Measurements from ENCODE around the gene DHFR2. TPM values are rescaled to one million over a fixed set of nuclear protein-coding genes. Genes with fewer than 3 reads are reported as not detected.
"Not testable (repeated sequence)": the region's sequence is repeated elsewhere in the genome, so short reads cannot be mapped to it uniquely, and the experiment has no call there.

DHFR2 gene
- total RNA-seq, 2 experiments from 2014 or later: 7.7 to 9.6 TPM

DNA sequence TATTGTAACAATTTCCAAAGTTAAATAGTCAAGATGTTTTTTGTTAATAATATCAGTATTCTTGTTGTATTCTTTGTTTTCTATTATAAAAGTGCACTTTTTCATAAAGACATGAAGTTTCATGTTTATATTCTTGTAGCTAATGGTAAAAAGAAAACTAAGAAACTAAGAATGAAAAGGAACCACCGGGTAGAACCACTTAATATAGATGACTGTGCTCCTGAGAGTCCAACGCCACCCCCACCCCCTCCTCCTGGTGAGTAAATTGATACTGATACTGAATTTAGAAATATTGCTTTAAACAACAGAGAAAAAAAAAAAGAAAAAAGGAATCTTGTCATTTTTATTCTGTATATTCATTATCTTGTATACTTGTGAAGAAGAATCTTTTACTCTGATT, 13.4 kb downstream of the DHFR2 start:
- Mint-ChIP-seq H3K4me1 (peaks cover 2% of the 10 kb centered on the region), H3K4me3 (no peak overlapping the region), H3K9me3 (no peaks in the 10 kb centered on the region), H3K27me3 (no peaks in the 10 kb centered on the region), H3K27ac (no peak overlapping the region), H3K36me3 (peaks cover 11% of the 10 kb centered on the region)
- ATAC-seq (ENCODE audit: low read depth) (no peak), DNase-seq (no peak)
- POLR2A ChIA-PET: no interaction called here

DNA sequence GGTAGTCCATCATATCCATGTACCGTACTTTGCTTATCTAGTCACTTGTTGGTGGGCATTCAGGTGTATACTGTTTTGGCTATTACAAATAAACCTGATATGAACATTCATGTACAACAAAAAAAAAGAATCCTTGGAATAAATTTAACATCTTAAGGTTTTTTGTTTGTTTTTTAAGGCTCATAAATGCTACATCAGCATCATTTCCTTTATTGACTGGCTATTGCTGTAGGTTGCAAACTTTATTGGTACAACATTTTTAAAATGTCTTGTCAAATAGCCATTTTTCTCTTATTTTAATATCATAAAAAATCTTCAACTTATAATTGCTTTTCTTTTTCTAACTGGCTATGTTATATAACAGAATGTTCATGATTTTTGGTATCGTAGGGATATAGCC, 16.2 kb downstream of the DHFR2 start:
- no peak for DNase-seq
- H3K27ac Mint-ChIP-seq: no peak overlapping the region
- H3K4me1 Mint-ChIP-seq: no peaks in the 10 kb centered on the region
- H3K4me3 Mint-ChIP-seq: no peak overlapping the region
- POLR2A ChIA-PET: no interaction called here
- no peak for ATAC-seq (ENCODE audit: low read depth)
- H3K27me3 Mint-ChIP-seq: no peaks in the 10 kb centered on the region
- peaks cover 12% of the 10 kb centered on the region for H3K36me3 Mint-ChIP-seq
- peaks cover 2% of the 10 kb centered on the region for H3K9me3 Mint-ChIP-seq

DNA sequence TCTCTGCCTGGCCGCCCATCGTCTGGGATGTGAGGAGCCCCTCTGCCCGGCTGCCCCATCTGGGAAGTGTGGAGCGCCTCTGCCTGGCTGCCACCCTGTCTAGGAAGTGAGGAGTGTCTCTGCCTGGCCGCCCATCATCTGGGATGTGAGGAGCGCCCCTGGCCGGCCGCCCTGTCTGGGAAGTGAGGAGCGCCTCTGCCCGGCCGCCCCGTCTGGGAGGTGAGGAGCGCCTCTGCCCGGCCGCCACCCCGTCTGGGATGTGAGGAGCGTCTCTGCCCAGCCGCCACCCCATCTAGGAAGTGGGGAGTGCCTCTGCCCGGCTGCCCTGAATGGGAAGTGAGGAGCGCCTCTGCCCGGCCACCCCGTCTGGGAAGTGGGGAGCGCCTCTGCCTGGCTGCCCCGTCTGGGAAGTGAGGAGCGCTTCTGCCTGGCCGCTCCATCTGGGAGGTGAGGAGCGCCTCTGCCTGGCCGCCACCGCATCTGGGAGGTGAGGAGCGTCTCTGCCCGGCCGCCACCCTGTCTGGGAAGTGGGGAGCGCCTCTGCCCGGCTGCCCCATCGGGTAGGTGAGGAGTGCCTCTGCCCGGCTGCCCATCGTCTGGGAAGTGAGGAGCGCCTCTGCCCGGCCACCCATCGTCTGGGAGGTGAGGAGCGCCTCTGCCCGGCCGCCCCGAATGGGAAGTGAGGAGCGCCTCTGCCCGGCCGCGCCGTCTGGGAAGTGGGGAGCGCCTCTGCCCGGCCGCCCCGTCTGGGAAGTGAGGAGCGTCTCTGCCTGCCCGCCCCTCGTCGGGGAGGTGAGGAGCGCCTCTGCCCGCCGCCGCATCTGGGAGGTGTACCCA, 18.4 kb downstream of the DHFR2 start:
- H3K36me3 Mint-ChIP-seq: peaks cover 12% of the 10 kb centered on the region
- H3K4me1 Mint-ChIP-seq; POLR2A ChIA-PET; H3K9me3 Mint-ChIP-seq; H3K4me3 Mint-ChIP-seq; H3K27ac Mint-ChIP-seq; ATAC-seq (ENCODE audit: low read depth); DNase-seq; H3K27me3 Mint-ChIP-seq: not testable (repeated sequence)

DNA sequence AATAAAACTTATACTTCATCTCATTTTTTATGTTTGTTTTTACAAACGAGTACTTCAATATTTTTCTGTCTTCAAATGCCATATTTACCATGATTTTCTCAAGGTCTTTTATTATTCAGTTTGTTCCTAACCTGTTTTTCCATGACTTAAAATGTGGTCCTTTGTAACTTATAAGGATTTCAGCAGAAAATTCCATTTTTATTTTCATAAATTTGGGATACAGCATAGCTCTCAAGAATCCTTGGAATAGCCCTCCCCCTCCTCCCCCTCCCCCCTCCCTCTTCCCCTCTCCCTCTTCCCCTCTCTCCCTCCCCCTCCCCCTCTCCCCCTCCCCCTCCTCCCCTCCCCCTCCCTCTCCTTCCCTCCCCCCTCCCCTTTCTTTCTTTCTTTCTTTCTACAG, 19.4 kb downstream of the DHFR2 start:
- no peak for DNase-seq
- ATAC-seq (ENCODE audit: low read depth): no peak
- no peak overlapping the region for H3K27ac Mint-ChIP-seq
- POLR2A ChIA-PET: no interaction called here
- no peaks in the 10 kb centered on the region for H3K4me1 Mint-ChIP-seq
- H3K27me3 Mint-ChIP-seq: no peaks in the 10 kb centered on the region
- H3K36me3 Mint-ChIP-seq: peaks cover 12% of the 10 kb centered on the region
- H3K9me3 Mint-ChIP-seq: peaks cover 2% of the 10 kb centered on the region
- H3K4me3 Mint-ChIP-seq: no peak overlapping the region

DNA sequence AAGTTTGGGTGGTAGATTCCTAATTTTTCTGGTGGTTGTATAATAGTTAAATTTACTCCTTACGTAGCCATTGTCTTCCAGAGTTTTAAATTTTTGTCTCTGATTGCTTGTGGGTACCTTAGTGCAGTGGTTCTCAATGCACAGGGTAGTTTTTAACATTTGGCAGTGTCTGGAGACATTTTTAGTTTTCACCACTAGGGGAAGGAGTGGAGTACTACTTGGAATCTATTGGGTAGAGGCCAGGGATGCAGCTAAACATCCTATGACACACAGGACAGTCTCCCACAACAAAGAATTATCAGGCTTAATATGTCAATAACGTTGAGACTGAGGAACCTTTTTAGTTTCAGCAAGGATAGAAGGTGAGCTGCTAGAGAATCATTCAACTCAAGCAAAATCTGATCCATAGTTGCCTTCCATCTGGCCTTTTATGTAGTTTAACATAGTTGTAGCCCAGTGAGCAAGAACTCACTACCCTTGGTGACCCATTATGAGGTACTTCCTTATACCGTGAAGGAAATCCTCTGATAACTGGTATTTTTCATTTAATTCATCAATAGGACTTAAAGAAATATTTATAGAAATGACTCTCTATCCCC, 25.7 kb downstream of the DHFR2 start:
- H3K36me3 Mint-ChIP-seq: no peaks in the 10 kb centered on the region
- no peaks in the 10 kb centered on the region for H3K4me1 Mint-ChIP-seq
- ATAC-seq (ENCODE audit: low read depth) (no peak), DNase-seq (no peak)
- H3K4me3 Mint-ChIP-seq: no peak overlapping the region
- no peaks in the 10 kb centered on the region for H3K27me3 Mint-ChIP-seq
- H3K27ac Mint-ChIP-seq: no peak overlapping the region
- H3K9me3 Mint-ChIP-seq: no peaks in the 10 kb centered on the region
- POLR2A ChIA-PET: no interaction called here

DNA sequence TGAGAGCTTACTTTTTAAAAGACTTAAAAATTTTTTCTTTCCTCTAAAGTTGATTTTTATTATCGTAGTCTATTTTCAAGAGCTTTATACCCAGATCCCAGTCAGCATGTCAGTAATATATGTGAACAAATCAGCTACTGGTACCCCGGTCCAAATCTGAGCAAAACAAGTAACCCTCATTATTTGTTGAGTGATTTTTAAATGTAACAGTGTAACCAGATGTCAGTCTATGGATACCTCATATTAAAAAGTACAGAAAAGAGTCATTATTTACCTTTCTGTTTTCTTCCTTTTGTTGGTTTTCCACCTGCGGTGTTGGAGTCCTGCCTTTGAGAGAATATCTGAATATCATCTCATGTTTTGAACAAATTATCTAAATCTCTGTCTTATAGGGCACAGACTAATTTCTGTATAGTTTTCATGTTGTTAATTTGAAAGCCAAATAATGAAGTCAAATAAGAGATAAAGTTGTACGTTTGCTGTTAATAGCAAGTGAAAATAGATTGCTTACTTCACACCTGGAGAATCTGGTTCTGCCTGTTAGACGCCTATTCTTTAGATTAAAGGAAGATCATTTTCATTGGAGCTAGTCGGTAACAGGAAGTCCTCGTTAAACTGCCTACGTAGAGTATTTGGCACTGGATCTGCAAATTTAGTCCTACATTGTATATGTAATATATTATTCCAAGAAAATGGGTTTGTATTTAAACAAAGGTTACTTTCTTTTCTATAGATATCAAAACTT, 34.5 kb downstream of the DHFR2 start, which contains the start of gene STX19:
STX19 (minus strand) TSS at position 505 of the 745 bp plus-strand sequence. CDS start 13,328 bp downstream, outside the sequence.
- no peak within 1 kb of the TSS for H3K27ac Mint-ChIP-seq
- H3K27me3 Mint-ChIP-seq: no peaks in the 10 kb centered on the region
- POLR2A ChIA-PET: no interaction called here
- peaks cover 2% of the 10 kb centered on the region for H3K4me1 Mint-ChIP-seq
- no peak within 1 kb of the TSS for H3K4me3 Mint-ChIP-seq
- no peaks in the 10 kb centered on the region for H3K36me3 Mint-ChIP-seq
- DNase-seq (no peak), ATAC-seq (ENCODE audit: low read depth) (no peak)
- no peaks in the 10 kb centered on the region for H3K9me3 Mint-ChIP-seq

DNA sequence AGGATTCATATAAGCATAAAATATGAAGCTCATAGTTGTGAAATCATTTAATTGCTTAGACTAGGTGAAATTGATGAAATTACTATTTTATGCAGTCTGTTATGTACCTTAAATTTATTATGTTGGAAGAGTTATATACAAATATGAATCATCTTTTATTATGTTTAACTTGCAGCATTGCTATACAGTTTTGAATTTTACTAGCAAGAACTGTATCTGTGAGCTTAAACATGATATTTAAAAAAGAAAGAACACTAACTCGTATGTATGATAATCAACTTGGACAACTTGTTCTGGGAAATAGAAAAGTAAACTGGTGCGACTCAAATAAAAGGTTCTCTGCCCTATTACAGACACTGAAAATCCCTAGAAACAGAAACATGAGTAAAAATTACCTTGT, 36.1 kb downstream of the DHFR2 start:
- Mint-ChIP-seq H3K4me1 (peaks cover 2% of the 10 kb centered on the region), H3K36me3 (no peaks in the 10 kb centered on the region), H3K27me3 (no peaks in the 10 kb centered on the region), H3K9me3 (no peaks in the 10 kb centered on the region), H3K27ac (no peak overlapping the region), H3K4me3 (no peak overlapping the region)
- DNase-seq: no peak
- POLR2A ChIA-PET: no interaction called here
- ATAC-seq (ENCODE audit: low read depth): no peak

DNA sequence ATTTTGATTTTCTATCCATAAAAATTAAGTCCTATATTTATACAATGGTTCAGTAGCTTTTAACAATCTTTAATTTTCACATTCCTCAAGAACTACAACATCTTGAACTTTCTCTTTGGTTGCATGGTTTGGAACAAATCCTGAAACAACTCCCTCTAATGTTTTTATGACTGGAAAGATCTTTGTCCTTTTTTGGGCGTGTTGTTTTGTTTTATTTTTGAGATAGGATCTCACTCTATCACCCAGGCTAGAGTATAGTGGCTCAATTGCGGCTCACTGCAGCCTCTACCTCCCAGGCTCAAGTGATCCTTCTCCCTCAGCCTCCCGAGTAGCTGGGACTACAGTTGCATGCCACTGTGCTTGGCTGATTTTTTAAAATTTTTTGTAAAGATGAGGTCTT, 38.3 kb downstream of the DHFR2 start:
- Mint-ChIP-seq H3K4me3 (no peak overlapping the region), H3K4me1 (peaks cover 2% of the 10 kb centered on the region), H3K9me3 (no peaks in the 10 kb centered on the region), H3K36me3 (no peaks in the 10 kb centered on the region), H3K27ac (no peak overlapping the region), H3K27me3 (no peaks in the 10 kb centered on the region)
- DNase-seq: no peak
- no peak for ATAC-seq (ENCODE audit: low read depth)
- POLR2A ChIA-PET: no interaction called here

DNA sequence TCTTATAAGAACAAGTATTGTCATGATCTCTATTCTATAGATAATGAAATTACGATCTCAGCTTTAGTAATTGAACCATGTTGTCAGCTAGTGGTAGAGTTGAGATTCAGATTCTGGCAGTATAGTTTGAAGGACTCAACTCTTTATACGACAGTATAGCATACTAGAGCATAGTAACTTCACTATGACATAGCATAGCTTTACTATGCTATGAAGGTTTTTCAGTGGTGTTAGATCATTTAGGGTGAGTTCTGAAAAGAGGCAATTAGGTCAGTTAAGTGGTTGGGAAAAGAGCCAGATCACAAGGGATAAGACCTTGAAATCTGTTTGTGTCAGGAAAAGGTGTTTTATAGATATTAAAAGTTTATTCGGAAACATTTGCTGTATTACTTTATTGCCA, 42.4 kb downstream of the DHFR2 start:
- POLR2A ChIA-PET: no interaction called here
- H3K36me3 Mint-ChIP-seq: peaks cover 3% of the 10 kb centered on the region
- DNase-seq (no peak), ATAC-seq (ENCODE audit: low read depth) (no peak)
- peaks cover 2% of the 10 kb centered on the region for H3K4me1 Mint-ChIP-seq
- H3K9me3 Mint-ChIP-seq: no peaks in the 10 kb centered on the region
- no peaks in the 10 kb centered on the region for H3K27me3 Mint-ChIP-seq
- no peak overlapping the region for H3K27ac Mint-ChIP-seq
- no peak overlapping the region for H3K4me3 Mint-ChIP-seq

DNA sequence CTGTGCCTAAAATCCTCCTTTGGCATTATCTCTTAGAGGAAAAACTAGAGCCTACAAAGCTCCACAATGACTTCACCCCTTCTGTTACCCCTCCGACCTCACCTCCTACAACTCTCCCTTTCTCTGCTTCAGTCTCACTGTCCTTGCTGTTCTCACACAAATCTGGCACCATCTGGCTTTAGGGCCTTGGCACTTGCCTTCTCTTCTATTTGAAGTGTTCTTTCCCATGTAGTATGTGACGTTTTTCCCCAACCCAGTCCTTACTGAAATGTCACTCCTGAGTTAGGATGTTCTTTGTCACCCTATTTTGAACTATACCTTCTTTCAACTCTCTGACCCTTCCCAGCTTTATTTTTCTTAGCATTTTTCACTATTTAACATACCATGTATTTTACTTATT, 43.1 kb downstream of the DHFR2 start:
- Mint-ChIP-seq H3K4me3 (no peak overlapping the region), H3K27ac (no peak overlapping the region), H3K27me3 (no peaks in the 10 kb centered on the region), H3K4me1 (peaks cover 2% of the 10 kb centered on the region), H3K36me3 (peaks cover 8% of the 10 kb centered on the region), H3K9me3 (no peaks in the 10 kb centered on the region)
- POLR2A ChIA-PET: no interaction called here
- no peak for DNase-seq
- no peak for ATAC-seq (ENCODE audit: low read depth)

DNA sequence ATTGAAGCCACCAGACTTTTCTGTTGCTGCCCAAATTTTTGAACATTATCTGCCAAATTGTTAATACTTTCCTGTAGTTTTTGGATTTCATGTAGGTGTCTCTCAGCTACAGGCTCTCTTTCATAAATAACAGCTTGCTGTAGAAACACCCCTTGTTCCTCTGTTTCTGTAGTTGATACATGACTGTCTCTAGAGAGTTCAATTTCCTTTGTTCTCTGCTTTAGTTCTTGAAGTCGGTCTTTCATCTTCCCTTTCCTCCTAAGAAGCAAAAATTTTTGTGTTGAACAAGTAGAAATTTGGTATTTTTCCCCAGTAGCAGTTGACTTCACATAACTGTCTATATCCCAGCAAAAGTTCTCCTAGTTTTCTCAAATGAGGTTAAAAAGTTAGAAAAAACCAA, 47.7 kb downstream of the DHFR2 start:
- Mint-ChIP-seq H3K27ac (no peak overlapping the region), H3K9me3 (no peaks in the 10 kb centered on the region), H3K36me3 (peaks cover 14% of the 10 kb centered on the region), H3K27me3 (no peaks in the 10 kb centered on the region), H3K4me3 (no peak overlapping the region), H3K4me1 (peaks cover 10% of the 10 kb centered on the region)
- no peak for DNase-seq
- no peak for ATAC-seq (ENCODE audit: low read depth)
- POLR2A ChIA-PET: no interaction called here

DNA sequence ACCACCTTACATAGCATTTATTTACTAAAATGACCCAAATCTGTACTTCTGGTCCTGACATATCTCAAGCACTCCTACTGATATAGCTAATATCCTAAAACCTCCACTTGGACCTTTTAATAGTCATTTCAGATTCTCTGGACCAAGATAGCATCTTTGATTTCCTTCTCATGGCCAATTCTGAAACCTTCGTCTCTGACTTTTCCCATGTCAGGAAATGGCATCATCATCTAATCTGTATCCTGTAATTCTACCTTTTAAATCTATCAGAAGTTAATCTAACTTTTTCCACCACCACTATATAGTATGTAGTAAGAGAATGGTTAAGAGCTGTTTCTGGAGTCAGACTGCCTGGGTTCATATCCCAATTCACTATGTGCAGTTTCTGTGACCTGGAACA, 50.5 kb downstream of the DHFR2 start:
- no peak for DNase-seq
- POLR2A ChIA-PET: no interaction called here
- H3K4me1 Mint-ChIP-seq: peaks cover 10% of the 10 kb centered on the region
- no peak overlapping the region for H3K27ac Mint-ChIP-seq
- no peak for ATAC-seq (ENCODE audit: low read depth)
- no peaks in the 10 kb centered on the region for H3K27me3 Mint-ChIP-seq
- H3K36me3 Mint-ChIP-seq: peaks cover 14% of the 10 kb centered on the region
- H3K9me3 Mint-ChIP-seq: no peaks in the 10 kb centered on the region
- no peak overlapping the region for H3K4me3 Mint-ChIP-seq

DNA sequence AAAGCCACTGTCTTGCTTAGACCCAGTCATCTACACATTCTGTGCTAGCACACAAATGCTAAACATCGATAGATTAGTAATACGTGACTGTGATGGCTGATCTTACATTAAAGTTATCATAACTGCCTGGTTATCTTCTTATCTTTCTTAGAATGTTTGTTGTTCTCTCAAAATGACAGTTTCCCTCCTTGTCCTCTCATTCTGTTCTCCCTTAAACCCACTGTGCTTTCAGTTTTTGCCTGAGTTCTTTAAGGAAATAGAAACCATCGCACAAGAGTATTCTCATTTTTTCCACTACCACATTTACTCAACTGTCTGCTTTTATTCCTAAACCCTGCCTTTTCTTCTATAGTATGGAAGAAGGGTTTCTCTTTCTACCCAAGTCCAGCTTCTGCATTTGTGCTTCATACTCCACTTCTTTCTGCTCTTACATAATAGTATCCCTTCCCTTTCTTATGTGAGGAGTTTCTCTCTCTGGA, 51.4 kb downstream of the DHFR2 start:
- POLR2A ChIA-PET: no interaction called here
- ATAC-seq (ENCODE audit: low read depth): peak; percentile 52
- no peaks in the 10 kb centered on the region for H3K9me3 Mint-ChIP-seq
- no peaks in the 10 kb centered on the region for H3K27me3 Mint-ChIP-seq
- H3K36me3 Mint-ChIP-seq: peaks cover 16% of the 10 kb centered on the region
- H3K4me3 Mint-ChIP-seq: peak overlapping the region; percentile 52
- H3K4me1 Mint-ChIP-seq: peaks cover 10% of the 10 kb centered on the region
- H3K27ac Mint-ChIP-seq: peak overlapping the region; percentile 12
- no peak for DNase-seq

DNA sequence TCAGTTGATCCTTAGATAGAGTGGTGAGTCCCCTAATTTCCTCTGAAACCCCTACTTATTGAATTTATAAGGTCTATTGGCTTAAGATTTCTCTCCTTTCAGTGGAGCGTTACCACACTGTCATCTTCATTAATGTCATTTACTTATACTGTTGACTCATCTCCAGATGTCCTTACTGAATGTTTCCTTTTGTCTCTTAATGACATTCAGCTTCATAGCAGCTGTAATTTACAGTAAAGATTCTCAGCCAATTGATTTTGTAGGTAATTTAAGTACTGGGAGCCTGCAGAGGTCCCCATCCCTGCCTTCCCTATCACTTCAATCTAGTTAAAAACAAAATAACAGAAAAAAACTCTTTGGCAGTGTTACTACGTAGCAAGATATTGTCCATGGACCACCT, 53.1 kb downstream of the DHFR2 start:
- DNase-seq: no peak
- ATAC-seq (ENCODE audit: low read depth): no peak
- POLR2A ChIA-PET: no interaction called here
- Mint-ChIP-seq H3K27ac (no peak overlapping the region), H3K4me3 (no peak overlapping the region), H3K4me1 (peaks cover 10% of the 10 kb centered on the region), H3K27me3 (no peaks in the 10 kb centered on the region), H3K36me3 (peaks cover 11% of the 10 kb centered on the region), H3K9me3 (no peaks in the 10 kb centered on the region)
